ENCODE data around the gene NCR1.
"Not testable (repeated sequence)": the region's sequence is repeated elsewhere in the genome, so short reads cannot be mapped to it uniquely, and the experiment has no call there.

The NCR1 gene

GRCh38 chr19:54949412-54949811 is 43.5 kb downstream of the NCR1 start:
- Histone ChIP-seq H3K9me3 (ENCODE audit: insufficient read depth, low read length) (no peaks in the 10 kb centered on the region), H3K4me1 (ENCODE audit: insufficient read depth, insufficient read length) (no peaks in the 10 kb centered on the region), H3K36me3 (ENCODE audit: insufficient read depth, insufficient read length, low read length) (no peaks in the 10 kb centered on the region), H3K4me3 (ENCODE audit: insufficient read length, low read depth) (no peak overlapping the region), H3K27me3 (ENCODE audit: insufficient read depth, insufficient read length) (no peaks in the 10 kb centered on the region), H3K9ac (ENCODE audit: insufficient read length, low read depth) (no peak overlapping the region)
- TF ChIP-seq YY1 (IDR thresholded peaks at IDR 0.05; ENCODE audit: insufficient read depth, insufficient read length) = no peak
- TF ChIP-seq ZNF274 (IDR thresholded peaks at IDR 0.05; ENCODE audit: low read depth, low read length) = no peak
- no peak for TF ChIP-seq SUZ12 (IDR thresholded peaks at IDR 0.05; ENCODE audit: extremely low read depth, insufficient read depth, insufficient read length)
- DNase-seq (ENCODE audit: low read depth, low spot score) = no peak

GRCh38 chr19:54950580-54950979 is 44.6 kb downstream of the NCR1 start:
- DNase-seq (ENCODE audit: low read depth, low spot score); H3K9ac ChIP-seq (ENCODE audit: insufficient read length, low read depth); H3K36me3 ChIP-seq (ENCODE audit: insufficient read depth, insufficient read length, low read length); H3K4me3 ChIP-seq (ENCODE audit: insufficient read length, low read depth); H3K27me3 ChIP-seq (ENCODE audit: insufficient read depth, insufficient read length); H3K4me1 ChIP-seq (ENCODE audit: insufficient read depth, insufficient read length); H3K9me3 ChIP-seq (ENCODE audit: insufficient read depth, low read length): not testable (repeated sequence)

GRCh38 chr19:54952591-54953344 is 46.8 kb downstream of the NCR1 start:
- Histone ChIP-seq H3K4me1 (ENCODE audit: insufficient read depth, insufficient read length) (no peaks in the 10 kb centered on the region), H3K9me3 (ENCODE audit: insufficient read depth, low read length) (no peaks in the 10 kb centered on the region), H3K36me3 (ENCODE audit: insufficient read depth, insufficient read length, low read length) (no peaks in the 10 kb centered on the region), H3K4me3 (ENCODE audit: insufficient read length, low read depth) (no peak overlapping the region), H3K9ac (ENCODE audit: insufficient read length, low read depth) (no peak overlapping the region), H3K27me3 (ENCODE audit: insufficient read depth, insufficient read length) (no peaks in the 10 kb centered on the region)
- no peak for DNase-seq (ENCODE audit: low read depth, low spot score)
- TF ChIP-seq SUZ12 (IDR thresholded peaks at IDR 0.05; ENCODE audit: extremely low read depth, insufficient read depth, insufficient read length) = no peak
- TF ChIP-seq ZNF274 (IDR thresholded peaks at IDR 0.05; ENCODE audit: low read depth, low read length) = no peak
- no peak for TF ChIP-seq YY1 (IDR thresholded peaks at IDR 0.05; ENCODE audit: insufficient read depth, insufficient read length)

- not testable (repeated sequence) for H3K4me1 ChIP-seq (ENCODE audit: insufficient read depth, insufficient read length); H3K9me3 ChIP-seq (ENCODE audit: insufficient read depth, low read length); H3K9ac ChIP-seq (ENCODE audit: insufficient read length, low read depth); H3K4me3 ChIP-seq (ENCODE audit: insufficient read length, low read depth); DNase-seq (ENCODE audit: low read depth, low spot score); H3K36me3 ChIP-seq (ENCODE audit: insufficient read depth, insufficient read length, low read length); H3K27me3 ChIP-seq (ENCODE audit: insufficient read depth, insufficient read length)
Measured at GRCh38 chr19:54953345-54953713, 47.4 kb downstream of the NCR1 start.

GRCh38 chr19:54955376-54955775 is 49.4 kb downstream of the NCR1 start:
- H3K27me3 ChIP-seq (ENCODE audit: insufficient read depth, insufficient read length) = no peaks in the 10 kb centered on the region
- no peak overlapping the region for H3K4me3 ChIP-seq (ENCODE audit: insufficient read length, low read depth)
- no peak overlapping the region for H3K9ac ChIP-seq (ENCODE audit: insufficient read length, low read depth)
- no peaks in the 10 kb centered on the region for H3K4me1 ChIP-seq (ENCODE audit: insufficient read depth, insufficient read length)
- no peaks in the 10 kb centered on the region for H3K36me3 ChIP-seq (ENCODE audit: insufficient read depth, insufficient read length, low read length)
- no peak for TF ChIP-seq YY1 (IDR thresholded peaks at IDR 0.05; ENCODE audit: insufficient read depth, insufficient read length)
- no peak for TF ChIP-seq ZNF274 (IDR thresholded peaks at IDR 0.05; ENCODE audit: low read depth, low read length)
- no peak for TF ChIP-seq SUZ12 (IDR thresholded peaks at IDR 0.05; ENCODE audit: extremely low read depth, insufficient read depth, insufficient read length)
- no peaks in the 10 kb centered on the region for H3K9me3 ChIP-seq (ENCODE audit: insufficient read depth, low read length)
- no peak for DNase-seq (ENCODE audit: low read depth, low spot score)

- Histone ChIP-seq H3K9me3 (ENCODE audit: insufficient read depth, low read length) (no peaks in the 10 kb centered on the region), H3K36me3 (ENCODE audit: insufficient read depth, insufficient read length, low read length) (no peaks in the 10 kb centered on the region), H3K9ac (ENCODE audit: insufficient read length, low read depth) (no peak overlapping the region), H3K4me1 (ENCODE audit: insufficient read depth, insufficient read length) (no peaks in the 10 kb centered on the region), H3K4me3 (ENCODE audit: insufficient read length, low read depth) (no peak overlapping the region), H3K27me3 (ENCODE audit: insufficient read depth, insufficient read length) (no peaks in the 10 kb centered on the region)
- TF ChIP-seq SUZ12 (IDR thresholded peaks at IDR 0.05; ENCODE audit: extremely low read depth, insufficient read depth, insufficient read length) (no peak), YY1 (IDR thresholded peaks at IDR 0.05; ENCODE audit: insufficient read depth, insufficient read length) (no peak)
- DNase-seq (ENCODE audit: low read depth, low spot score) = no peak
Measured at GRCh38 chr19:54959840-54960239, 53.9 kb downstream of the NCR1 start.
